ENCODE results near the gene GAK.

Gene GAK

GRCh38 chr4:905485-906338, 26.4 kb downstream of the GAK start:
- DNase-seq, result no peak

DNA sequence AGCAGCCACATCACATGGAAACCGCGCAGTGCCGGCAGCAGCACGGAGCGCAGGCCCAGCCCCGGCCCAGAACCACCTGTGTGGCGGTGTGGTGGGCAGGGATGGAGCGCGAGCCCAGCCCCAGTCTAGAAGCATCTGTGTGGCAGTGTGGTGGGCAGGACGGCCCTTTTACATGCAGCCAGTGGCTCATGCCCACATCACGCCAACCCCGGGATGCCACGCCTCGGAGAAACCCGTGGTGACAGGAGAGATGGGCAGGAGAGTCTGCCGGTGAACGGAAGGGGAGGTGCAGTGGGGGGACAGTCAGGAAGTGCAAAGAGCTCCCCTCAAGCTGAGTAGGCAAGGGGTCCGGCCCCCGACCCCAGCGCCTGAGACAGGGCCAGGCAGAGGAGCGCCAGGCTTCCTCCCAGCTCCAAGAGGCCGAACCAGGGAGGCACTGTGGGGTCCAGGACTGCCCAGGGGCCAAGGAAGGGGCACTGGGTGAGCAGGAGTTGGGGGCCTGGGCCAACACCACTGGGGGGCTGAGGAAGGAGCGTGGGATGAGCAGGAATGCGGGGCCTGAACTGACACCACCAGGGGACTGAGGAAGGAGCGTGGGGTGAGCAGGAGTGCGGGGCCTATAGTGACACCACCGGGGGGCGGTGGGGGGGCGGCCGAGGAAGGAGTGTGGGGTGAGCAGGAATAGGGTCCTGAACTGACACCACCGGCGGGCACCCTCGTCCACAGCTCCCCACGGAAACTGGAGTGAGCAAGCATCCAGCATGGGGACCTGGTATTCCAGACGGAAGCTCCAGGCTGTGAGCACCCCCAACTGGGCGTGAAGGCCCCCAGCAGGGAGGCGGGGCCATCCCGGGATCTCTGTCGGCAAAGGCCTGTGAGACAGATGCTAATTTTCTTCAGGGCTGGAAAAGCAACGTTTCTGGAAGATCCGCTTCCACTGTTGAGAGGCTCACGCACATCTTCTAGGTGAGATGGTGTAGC, 28.8 kb downstream of the GAK start:
- no peak for DNase-seq

- DNase-seq, result no peak
Measured at GRCh38 chr4:901192-901910, 30.8 kb downstream of the GAK start.

DNA sequence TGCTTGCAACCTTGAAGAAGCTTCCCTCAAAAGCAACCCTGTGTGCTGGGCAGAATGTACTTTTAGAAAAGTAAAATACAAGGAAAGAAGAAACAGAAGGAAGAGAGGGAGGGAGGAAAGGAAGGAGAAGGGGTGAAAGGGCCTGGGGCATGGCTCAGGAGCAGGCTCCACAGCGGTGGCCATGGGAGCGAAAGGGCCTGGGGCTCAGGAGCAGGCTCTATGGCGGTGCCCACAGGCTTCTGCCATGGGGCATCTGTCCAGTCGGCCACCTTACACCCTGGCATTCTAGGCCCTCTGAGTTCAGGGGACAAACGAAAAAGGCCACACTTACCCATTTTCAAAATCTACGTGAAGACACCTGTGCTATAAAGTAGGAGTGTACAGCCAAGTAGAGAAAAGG, 31.4 kb downstream of the GAK start:
- no peak for DNase-seq

GRCh38 chr4:900073-900472, 32.0 kb downstream of the GAK start:
- no peak for DNase-seq

GRCh38 chr4:899556-899906, 32.6 kb downstream of the GAK start:
- DNase-seq, result no peak

DNA sequence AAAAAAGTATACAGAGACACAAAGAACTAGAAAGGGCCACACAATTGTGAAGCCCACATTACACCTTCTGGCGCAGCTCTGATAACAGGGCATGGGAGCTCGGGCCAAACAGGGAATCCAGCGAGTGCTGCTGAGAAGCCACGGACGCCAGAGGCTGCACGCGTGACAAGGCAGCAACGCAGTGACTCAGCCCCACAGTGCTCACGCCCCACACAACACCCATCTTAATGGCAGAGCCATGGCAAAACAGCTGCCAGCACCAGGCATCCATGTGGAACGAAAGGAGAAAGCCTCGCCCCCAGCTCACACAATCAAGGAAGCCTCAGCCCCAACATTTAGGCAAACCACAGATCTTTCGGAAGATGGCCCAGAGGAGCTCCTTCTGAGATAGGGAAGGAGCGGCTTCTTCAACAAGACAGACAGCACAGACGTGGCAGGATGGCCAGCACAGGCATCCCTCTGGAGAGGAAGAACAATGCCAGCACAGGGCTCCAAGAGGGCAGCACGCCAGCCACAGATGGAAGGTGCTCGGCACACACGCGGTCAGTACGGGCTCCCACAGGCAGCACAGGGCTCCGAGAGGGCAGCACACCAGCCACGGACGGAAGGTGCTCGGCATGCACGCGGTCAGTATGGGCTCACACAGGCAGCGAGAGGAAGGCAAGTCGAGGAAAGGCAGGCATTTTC, 33.1 kb downstream of the GAK start:
- DNase-seq, result no peak

- no peak for DNase-seq
Measured at GRCh38 chr4:898123-898522, 34.0 kb downstream of the GAK start.

DNA sequence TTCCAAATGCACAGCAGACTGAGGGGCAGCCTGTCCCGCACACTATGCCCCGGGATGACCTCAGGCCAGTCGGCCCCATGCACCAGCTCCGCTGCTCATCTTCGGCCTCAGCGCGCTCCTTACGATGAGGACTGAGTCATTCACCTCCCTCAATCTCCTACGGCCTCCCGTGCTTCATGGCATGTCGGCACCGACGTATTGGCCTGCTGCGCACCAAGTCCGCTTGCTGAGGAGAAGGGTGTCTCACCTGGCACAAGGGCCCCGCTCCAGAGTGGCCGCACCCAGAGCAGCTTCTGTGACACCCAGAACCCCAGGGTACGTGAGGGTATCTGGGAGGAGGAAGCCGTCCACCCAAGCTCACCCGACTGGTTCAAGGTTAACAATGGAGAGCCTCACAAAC, 35.5 kb downstream of the GAK start:
- no peak for DNase-seq

GRCh38 chr4:896216-896615, 35.9 kb downstream of the GAK start:
- no peak for DNase-seq

DNA sequence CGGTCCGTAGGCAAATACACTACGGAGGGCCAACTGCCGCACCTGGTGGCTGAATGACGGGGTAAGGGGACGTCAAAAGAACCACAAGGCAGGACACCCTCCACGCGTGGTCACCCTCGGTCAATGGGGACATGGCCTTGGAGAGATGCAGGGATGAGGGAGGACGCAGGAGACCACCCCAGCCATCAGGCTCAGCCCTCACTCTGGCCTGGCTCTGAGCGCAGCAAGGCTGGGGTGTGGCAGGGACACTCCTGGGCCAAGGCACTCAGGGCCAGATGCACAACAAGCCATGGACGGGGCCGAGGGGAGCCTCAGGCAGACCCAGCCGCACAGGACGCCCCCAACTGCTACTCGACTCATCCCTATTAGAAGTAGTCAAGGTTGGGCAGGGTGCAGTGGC, 36.5 kb downstream of the GAK start:
- no peak for DNase-seq

GRCh38 chr4:893995-894705, 38.0 kb downstream of the GAK start:
- no peak for DNase-seq

GRCh38 chr4:893276-893994, 38.7 kb downstream of the GAK start:
- DNase-seq, result no peak

DNA sequence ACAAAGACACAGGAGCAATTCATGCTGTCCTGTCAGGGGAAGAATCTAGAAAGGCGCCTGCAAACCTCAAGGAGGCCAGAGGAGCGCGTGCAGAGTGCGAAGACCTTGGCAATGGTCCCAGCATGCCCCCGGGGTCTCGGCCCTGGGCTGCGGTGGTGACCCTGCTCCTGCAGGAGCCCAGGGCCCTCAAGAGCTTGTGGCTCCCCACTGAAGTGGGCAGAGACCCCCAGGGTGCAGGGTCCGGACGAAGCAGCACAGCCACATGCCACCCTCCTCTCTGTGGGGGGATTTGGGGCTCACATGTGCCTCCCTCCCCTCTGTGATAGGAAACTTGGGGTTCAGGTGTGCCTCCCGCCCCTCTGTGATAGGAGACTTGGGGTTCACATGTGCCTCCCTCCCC, 39.3 kb downstream of the GAK start:
- no peak for DNase-seq

- no peak for DNase-seq
Measured at GRCh38 chr4:891747-892146, 40.4 kb downstream of the GAK start.

- DNase-seq, result no peak
Measured at GRCh38 chr4:890036-890695, 42.0 kb downstream of the GAK start.

GRCh38 chr4:889516-889915, 42.6 kb downstream of the GAK start:
- no peak for DNase-seq

GRCh38 chr4:888029-888428, 44.1 kb downstream of the GAK start:
- no peak for DNase-seq

GRCh38 chr4:887034-887763, 44.9 kb downstream of the GAK start:
- DNase-seq, result no peak

GRCh38 chr4:886244-886643, 45.9 kb downstream of the GAK start:
- no peak for DNase-seq

Measured in NCI-H526 treated with DMSO at 0.1 percent for 48 hours (cell line).